Measurements from ENCODE around the gene TBC1D1.
A peak's percentile ranks its signal among the peaks of the same experiment; 100 is the strongest.

Gene TBC1D1

DNA sequence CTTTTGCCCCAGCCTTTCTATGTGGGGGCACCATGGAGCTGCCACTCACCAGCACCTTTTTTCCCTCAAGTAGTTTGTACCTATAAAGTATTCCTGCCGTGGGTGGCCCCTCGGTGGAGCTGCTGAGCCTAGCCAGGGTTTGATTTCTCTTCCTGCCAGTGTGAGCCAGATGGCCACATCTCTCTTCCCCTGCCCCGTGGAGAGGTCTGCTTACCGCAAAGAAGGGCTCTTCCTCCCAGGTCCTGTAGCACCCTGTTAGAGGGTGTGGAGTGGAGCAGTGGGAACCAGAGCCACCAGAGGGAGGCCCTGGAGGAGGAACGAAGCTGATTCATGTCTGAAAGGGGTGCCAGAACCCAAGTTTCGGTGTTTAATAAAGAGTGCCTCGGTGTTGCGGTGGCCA is 164.7 kb downstream of the TBC1D1 start:
- Histone ChIP-seq H3K14ac (ENCODE audit: low read length) (no peak overlapping the region), H2BK12ac (ENCODE audit: low read length) (peak overlapping the region; percentile 21), H2AFZ (ENCODE audit: insufficient read depth, low read length, poor library complexity) (no peak overlapping the region), H3K36me3 (ENCODE audit: control insufficient read depth in 1 of 2, insufficient read depth in 2 of 2, low read length in 2 of 2) (peaks cover 23 to 31% of the 10 kb centered on the region in 2 experiments), H2AK5ac (ENCODE audit: low read length) (no peak overlapping the region), H3K27ac (ENCODE audit: low read depth, low read length) (no peak overlapping the region), H4K12ac (ENCODE audit: low read depth, low read length) (no peak overlapping the region), H3K79me2 (ENCODE audit: control insufficient read depth, insufficient read depth, low read length, poor library complexity) (no peaks in the 10 kb centered on the region), H4K8ac (ENCODE audit: low read depth, low read length) (peak overlapping the region; percentile 10), H4K91ac (ENCODE audit: low read depth, low read length) (no peak overlapping the region), H3K23ac (ENCODE audit: low read length) (no peak overlapping the region), H3K9ac (ENCODE audit: low read length) (no peak overlapping the region), H3K9me3 (ENCODE audit: insufficient read depth, low read depth, low read length) (no peaks in the 10 kb centered on the region), H3K4ac (ENCODE audit: low read depth, low read length) (no peak overlapping the region), H2BK120ac (ENCODE audit: insufficient read depth, low read length, poor library complexity) (no peak overlapping the region), H3K18ac (ENCODE audit: low read length) (peak overlapping the region; percentile 28), H2BK5ac (ENCODE audit: low read depth, low read length, poor library complexity) (no peak overlapping the region), H3K79me1 (ENCODE audit: low read length) (peaks cover 18% of the 10 kb centered on the region), H3K4me3 (ENCODE audit: low read depth, low read length) (no peak overlapping the region), H3K4me2 (ENCODE audit: low read length) (no peak overlapping the region), H3K27me3 (ENCODE audit: insufficient read depth, low read length) (no peaks in the 10 kb centered on the region), H3K4me1 (ENCODE audit: control insufficient read depth in 1 of 2, insufficient read depth in 2 of 2, low read length in 2 of 2) (peaks cover 10 to 18% of the 10 kb centered on the region in 2 experiments)
- WGBS (ENCODE audit: extremely low coverage, insufficient coverage, insufficient read length): no CpG with 5 or more reads among the region's 8 CpGs
- DNase-seq: no peak

DNA sequence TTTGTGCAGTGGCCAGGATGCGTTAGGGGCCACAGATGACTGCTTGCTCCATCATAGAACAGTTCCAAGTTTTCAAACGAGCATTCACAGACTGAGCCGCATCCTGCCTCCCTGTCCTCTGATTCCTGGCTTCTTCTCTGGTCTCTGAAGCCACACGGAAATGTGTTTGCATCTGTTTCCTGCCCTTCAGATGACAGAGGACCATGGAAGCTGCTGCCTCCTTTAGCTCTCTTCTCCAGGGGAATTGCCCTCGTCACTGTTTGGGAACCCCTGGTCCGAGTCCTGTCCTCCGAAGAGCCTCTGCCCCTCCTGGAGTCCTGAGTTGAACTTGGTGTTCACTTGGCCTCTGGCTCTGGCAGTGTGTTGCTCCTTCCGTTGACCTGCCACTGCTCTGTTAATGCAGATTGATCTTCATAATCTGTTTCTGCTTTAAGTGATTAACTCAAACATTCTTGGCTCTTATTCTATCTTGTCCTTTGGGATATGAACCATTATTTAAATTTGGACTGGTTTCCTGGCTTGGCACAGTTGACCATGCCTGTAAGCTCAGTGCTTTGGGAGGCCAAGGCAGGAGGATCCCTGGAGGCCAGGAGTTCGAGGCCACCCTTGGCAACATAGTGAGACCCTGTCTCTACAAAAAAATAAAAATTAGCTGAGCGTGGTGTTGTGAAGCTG is 165.3 kb downstream of the TBC1D1 start:
- no peak overlapping the region for H3K4ac ChIP-seq (ENCODE audit: low read depth, low read length)
- H2BK120ac ChIP-seq (ENCODE audit: insufficient read depth, low read length, poor library complexity): no peak overlapping the region
- H3K18ac ChIP-seq (ENCODE audit: low read length): peak overlapping the region; percentile 28
- no peaks in the 10 kb centered on the region for H3K79me2 ChIP-seq (ENCODE audit: control insufficient read depth, insufficient read depth, low read length, poor library complexity)
- H3K23ac ChIP-seq (ENCODE audit: low read length): no peak overlapping the region
- no peak overlapping the region for H3K4me3 ChIP-seq (ENCODE audit: low read depth, low read length)
- H2BK12ac ChIP-seq (ENCODE audit: low read length): no peak overlapping the region
- H3K79me1 ChIP-seq (ENCODE audit: low read length): peaks cover 17% of the 10 kb centered on the region
- H3K14ac ChIP-seq (ENCODE audit: low read length): no peak overlapping the region
- no peak overlapping the region for H2AK5ac ChIP-seq (ENCODE audit: low read length)
- H2AFZ ChIP-seq (ENCODE audit: insufficient read depth, low read length, poor library complexity): no peak overlapping the region
- no peaks in the 10 kb centered on the region for H3K27me3 ChIP-seq (ENCODE audit: insufficient read depth, low read length)
- H4K91ac ChIP-seq (ENCODE audit: low read depth, low read length): no peak overlapping the region
- H4K12ac ChIP-seq (ENCODE audit: low read depth, low read length): no peak overlapping the region
- H3K9ac ChIP-seq (ENCODE audit: low read length): no peak overlapping the region
- H3K4me2 ChIP-seq (ENCODE audit: low read length): no peak overlapping the region
- peaks cover 23 to 31% of the 10 kb centered on the region in 2 experiments for H3K36me3 ChIP-seq (ENCODE audit: control insufficient read depth in 1 of 2, insufficient read depth in 2 of 2, low read length in 2 of 2)
- no peak overlapping the region for H3K27ac ChIP-seq (ENCODE audit: low read depth, low read length)
- H2BK5ac ChIP-seq (ENCODE audit: low read depth, low read length, poor library complexity): no peak overlapping the region
- H4K8ac ChIP-seq (ENCODE audit: low read depth, low read length): no peak overlapping the region
- no peak for DNase-seq
- peaks cover 10 to 19% of the 10 kb centered on the region in 2 experiments for H3K4me1 ChIP-seq (ENCODE audit: control insufficient read depth in 1 of 2, insufficient read depth in 2 of 2, low read length in 2 of 2)
- no peaks in the 10 kb centered on the region for H3K9me3 ChIP-seq (ENCODE audit: insufficient read depth, low read depth, low read length)
- no CpG with 5 or more reads among the region's 10 CpGs for WGBS (ENCODE audit: extremely low coverage, insufficient coverage, insufficient read length)

DNA sequence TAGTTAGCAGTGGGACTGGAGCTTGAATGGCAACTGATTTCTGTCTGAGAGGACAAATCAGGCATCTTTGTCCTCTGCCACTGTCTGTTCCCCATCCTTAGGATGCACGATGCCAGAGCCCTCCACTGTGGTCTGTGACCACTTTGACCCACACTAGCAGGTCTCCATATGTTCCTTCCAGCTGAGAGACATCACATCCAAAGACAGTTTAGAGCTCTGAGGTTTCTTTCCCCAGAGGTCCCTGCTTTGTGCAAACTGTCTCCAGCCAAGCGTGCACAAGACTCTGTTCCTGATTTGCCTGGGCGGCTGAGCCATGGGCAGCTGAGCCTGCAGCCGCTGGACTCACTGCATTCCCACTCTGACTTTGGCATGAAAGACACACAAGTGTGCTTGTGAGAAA is 167.3 kb downstream of the TBC1D1 start:
- H3K9ac ChIP-seq (ENCODE audit: low read length): peak overlapping the region; percentile 18
- H3K4me2 ChIP-seq (ENCODE audit: low read length): no peak overlapping the region
- no peak overlapping the region for H4K12ac ChIP-seq (ENCODE audit: low read depth, low read length)
- H3K9me3 ChIP-seq (ENCODE audit: insufficient read depth, low read depth, low read length): no peaks in the 10 kb centered on the region
- H3K14ac ChIP-seq (ENCODE audit: low read length): no peak overlapping the region
- H3K79me1 ChIP-seq (ENCODE audit: low read length): peaks cover 14% of the 10 kb centered on the region
- no peak overlapping the region for H3K4ac ChIP-seq (ENCODE audit: low read depth, low read length)
- no peak overlapping the region for H4K8ac ChIP-seq (ENCODE audit: low read depth, low read length)
- no peak for DNase-seq
- H3K4me3 ChIP-seq (ENCODE audit: low read depth, low read length): no peak overlapping the region
- peaks cover 1% of the 10 kb centered on the region for H3K79me2 ChIP-seq (ENCODE audit: control insufficient read depth, insufficient read depth, low read length, poor library complexity)
- peaks cover 7 to 15% of the 10 kb centered on the region in 2 experiments for H3K4me1 ChIP-seq (ENCODE audit: control insufficient read depth in 1 of 2, insufficient read depth in 2 of 2, low read length in 2 of 2)
- no peak overlapping the region for H2AFZ ChIP-seq (ENCODE audit: insufficient read depth, low read length, poor library complexity)
- no peak overlapping the region for H3K23ac ChIP-seq (ENCODE audit: low read length)
- WGBS (ENCODE audit: extremely low coverage, insufficient coverage, insufficient read length): no CpG with 5 or more reads among the region's 4 CpGs
- peaks cover 25 to 31% of the 10 kb centered on the region in 2 experiments for H3K36me3 ChIP-seq (ENCODE audit: control insufficient read depth in 1 of 2, insufficient read depth in 2 of 2, low read length in 2 of 2)
- H4K91ac ChIP-seq (ENCODE audit: low read depth, low read length): no peak overlapping the region
- H3K27ac ChIP-seq (ENCODE audit: low read depth, low read length): peak overlapping the region; percentile 32
- no peaks in the 10 kb centered on the region for H3K27me3 ChIP-seq (ENCODE audit: insufficient read depth, low read length)
- H2BK5ac ChIP-seq (ENCODE audit: low read depth, low read length, poor library complexity): no peak overlapping the region
- no peak overlapping the region for H3K18ac ChIP-seq (ENCODE audit: low read length)
- no peak overlapping the region for H2BK12ac ChIP-seq (ENCODE audit: low read length)
- H2BK120ac ChIP-seq (ENCODE audit: insufficient read depth, low read length, poor library complexity): no peak overlapping the region
- no peak overlapping the region for H2AK5ac ChIP-seq (ENCODE audit: low read length)

DNA sequence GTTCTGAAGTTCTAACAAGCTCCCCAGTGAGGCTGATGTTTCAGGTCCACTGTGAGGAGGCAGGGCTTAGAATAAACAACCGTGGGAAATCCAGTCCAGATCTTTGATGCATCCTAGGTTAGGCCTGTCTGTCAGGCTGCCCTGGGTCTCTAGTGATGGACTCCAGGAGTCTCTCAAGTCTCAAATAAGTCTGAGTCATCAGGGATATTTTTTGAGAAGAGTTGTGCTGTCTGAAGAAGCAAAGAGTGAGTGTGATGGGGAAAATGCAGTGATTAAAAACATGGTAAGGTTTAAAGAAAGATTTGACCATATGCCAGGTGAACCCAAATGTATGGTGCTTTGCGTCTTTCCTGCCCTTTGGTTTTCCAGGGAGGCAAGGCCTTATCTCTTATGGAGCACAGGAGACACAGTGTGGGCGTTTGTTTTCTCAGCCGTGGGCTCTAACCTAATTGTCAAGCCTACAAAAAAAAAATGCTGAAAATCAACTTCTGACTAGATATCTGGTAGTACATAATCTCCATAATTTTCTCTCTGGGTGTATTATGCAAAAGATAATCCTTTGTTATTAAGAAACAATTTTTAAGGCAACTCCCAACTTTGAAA is 170.0 kb downstream of the TBC1D1 start:
- no peak overlapping the region for H3K23ac ChIP-seq (ENCODE audit: low read length)
- peak overlapping the region; percentile 86 for H2BK120ac ChIP-seq (ENCODE audit: insufficient read depth, low read length, poor library complexity)
- no peak overlapping the region for H2BK12ac ChIP-seq (ENCODE audit: low read length)
- peak overlapping the region; percentile 65 for H3K4me2 ChIP-seq (ENCODE audit: low read length)
- DNase-seq: no peak
- peak overlapping the region; percentile 66 for H3K9ac ChIP-seq (ENCODE audit: low read length)
- no peak overlapping the region for H4K8ac ChIP-seq (ENCODE audit: low read depth, low read length)
- no peaks in the 10 kb centered on the region for H3K27me3 ChIP-seq (ENCODE audit: insufficient read depth, low read length)
- H3K79me1 ChIP-seq (ENCODE audit: low read length): peaks cover 12% of the 10 kb centered on the region
- H3K4me3 ChIP-seq (ENCODE audit: low read depth, low read length): no peak overlapping the region
- H4K91ac ChIP-seq (ENCODE audit: low read depth, low read length): peak overlapping the region; percentile 69
- H2AK5ac ChIP-seq (ENCODE audit: low read length): no peak overlapping the region
- no peak overlapping the region for H4K12ac ChIP-seq (ENCODE audit: low read depth, low read length)
- H3K36me3 ChIP-seq (ENCODE audit: control insufficient read depth in 1 of 2, insufficient read depth in 2 of 2, low read length in 2 of 2): peaks cover 16 to 21% of the 10 kb centered on the region in 2 experiments
- H2AFZ ChIP-seq (ENCODE audit: insufficient read depth, low read length, poor library complexity): no peak overlapping the region
- H3K14ac ChIP-seq (ENCODE audit: low read length): no peak overlapping the region
- peaks cover 8 to 15% of the 10 kb centered on the region in 2 experiments for H3K4me1 ChIP-seq (ENCODE audit: control insufficient read depth in 1 of 2, insufficient read depth in 2 of 2, low read length in 2 of 2)
- H3K79me2 ChIP-seq (ENCODE audit: control insufficient read depth, insufficient read depth, low read length, poor library complexity): peaks cover 2% of the 10 kb centered on the region
- H3K18ac ChIP-seq (ENCODE audit: low read length): no peak overlapping the region
- no peak overlapping the region for H3K4ac ChIP-seq (ENCODE audit: low read depth, low read length)
- peak overlapping the region; percentile 85 for H2BK5ac ChIP-seq (ENCODE audit: low read depth, low read length, poor library complexity)
- no peaks in the 10 kb centered on the region for H3K9me3 ChIP-seq (ENCODE audit: insufficient read depth, low read depth, low read length)
- peak overlapping the region; percentile 97 for H3K27ac ChIP-seq (ENCODE audit: low read depth, low read length)
- WGBS (ENCODE audit: extremely low coverage, insufficient coverage, insufficient read length): no CpG with 5 or more reads among the region's 4 CpGs

Measured in trophoblast cell (in vitro differentiated cells and primary cell).